Endothelial cell of umbilical vein (primary cell): ENCODE results near the gene SCLT1.

ENCODE experiments used
- CTCF ChIP-seq, 2 donors: IDR thresholded peaks; 1 replicate in 1 of 2; 2 replicates in 1 of 2; pipeline ENCODE4 v1.5.1; 2011; ENCODE audit warnings: low read length in 2 of 2, mild to moderate bottlenecking in 2 of 2, moderate library complexity in 2 of 2, control low read depth in 1 of 2, inconsistent platforms in 1 of 2, low read depth in 1 of 2; ENCODE audit not compliant: insufficient read depth in 1 of 2; ENCODE audit errors: extremely low read depth in 1 of 2
- EZH2 ChIP-seq: IDR thresholded peaks from 2 replicates; pipeline ENCODE4 v1.6.1; 2012; ENCODE audit warnings: borderline replicate concordance, low read depth, mild to moderate bottlenecking, moderate library complexity, low read length, inconsistent platforms; ENCODE audit not compliant: severe bottlenecking
- FOS ChIP-seq: IDR thresholded peaks from 2 replicates; pipeline ENCODE4 v1.6.1; 2011; ENCODE audit warnings: mild to moderate bottlenecking, low read length, moderate library complexity, borderline replicate concordance; ENCODE audit not compliant: insufficient read depth
- GATA2 ChIP-seq: IDR thresholded peaks from 2 replicates; pipeline ENCODE4 v1.7.0; 2011; ENCODE audit warnings: low read depth, mild to moderate bottlenecking, moderate library complexity, mixed read lengths, low read length; ENCODE audit not compliant: insufficient read length, insufficient read depth
- JUN ChIP-seq: IDR thresholded peaks from 2 replicates; pipeline ENCODE4 v1.6.1; 2011; ENCODE audit warnings: borderline replicate concordance, low read depth; ENCODE audit not compliant: insufficient read length, insufficient read depth
- MAX ChIP-seq: IDR thresholded peaks from 2 replicates; pipeline ENCODE4 v1.6.1; 2011; ENCODE audit not compliant: insufficient read depth, insufficient read length
- MYC ChIP-seq: IDR thresholded peaks from one replicate; pipeline ENCODE4 v1.6.1; 2011; ENCODE audit warnings: mild to moderate bottlenecking, low read depth, low read length
- POLR2A ChIP-seq: IDR thresholded peaks from 2 replicates; pipeline ENCODE4 v1.6.1; 2012; ENCODE audit warnings: low read depth, mild to moderate bottlenecking, control low read depth, low read length
- POLR2AphosphoS5 ChIP-seq: IDR thresholded peaks from 2 replicates; pipeline ENCODE4 v1.6.1; 2012; ENCODE audit warnings: low read depth, mild to moderate bottlenecking, control low read depth, low read length, moderate library complexity; ENCODE audit not compliant: insufficient read depth

- TF ChIP-seq MAX (no peak), POLR2AphosphoS5 (no peak), POLR2A (no peak), EZH2 (no peak), CTCF (IDR thresholded peaks at IDR 0.05; ENCODE audit: extremely low read depth in 1 of 2, insufficient read depth in 1 of 2, low read depth in 1 of 2, low read length in 2 of 2) (no peak), FOS (no peak), MYC (no peak), GATA2 (no peak), JUN (no peak)
Observed at GRCh38 chr4:129082302-129082701, 11.0 kb downstream of the SCLT1 start.
